ENCODE results near the gene SLC4A4.

DNA sequence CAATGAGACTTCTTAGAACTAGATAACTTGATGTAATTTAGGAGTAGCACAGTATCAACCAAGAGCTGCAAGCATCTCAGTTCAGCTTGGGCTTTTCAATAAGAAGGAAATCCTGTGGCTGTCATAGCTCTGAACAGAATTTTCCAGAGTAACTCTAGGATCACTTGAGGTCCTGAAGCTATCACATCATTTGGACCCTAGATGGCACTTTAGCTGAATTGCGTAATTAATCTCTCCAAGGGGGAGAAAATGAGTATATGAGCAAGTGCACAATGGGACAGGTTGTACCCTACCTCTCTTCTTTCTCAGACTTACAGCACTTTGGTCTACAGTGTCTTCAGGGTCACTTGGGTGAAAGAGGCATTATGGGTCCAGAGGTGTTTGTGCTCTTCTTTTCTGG lies 45.2 kb downstream of the SLC4A4 start:
- TF ChIP-seq POLR2A (IDR thresholded peaks at IDR 0.05; ENCODE audit: low read length) (no peak), GATA1 (IDR thresholded peaks at IDR 0.05; ENCODE audit: low read depth, low read length) (no peak)

Measured in erythroblast (primary cell).